ENCODE measurements around the gene MLF2.
"Not testable (repeated sequence)": the region's sequence is repeated elsewhere in the genome, so short reads cannot be mapped to it uniquely, and the experiment has no call there.

MLF2 gene

GRCh38 chr12:6729186-6729585, 23.8 kb downstream of the MLF2 start:
- DNase-seq: no peak

GRCh38 chr12:6725350-6725749, 27.6 kb downstream of the MLF2 start:
- DNase-seq: no peak

- no peak for DNase-seq
Observed at GRCh38 chr12:6724409-6724797, 28.5 kb downstream of the MLF2 start.

GRCh38 chr12:6723607-6724408, 29.1 kb downstream of the MLF2 start, which contains the start of gene COPS7A:
COPS7A (plus strand) TSS chr12:6724046; CDS start chr12:6724657, 611 bp downstream.
- peak; percentile 98 for DNase-seq

- DNase-seq: no peak
Observed at GRCh38 chr12:6722863-6723262, 30.1 kb downstream of the MLF2 start.

- DNase-seq: no peak
Observed at GRCh38 chr12:6716874-6717437, 36.0 kb downstream of the MLF2 start.

GRCh38 chr12:6716031-6716873, 36.7 kb downstream of the MLF2 start:
- DNase-seq: not testable (repeated sequence)

GRCh38 chr12:6708960-6709394, 44.0 kb downstream of the MLF2 start:
- DNase-seq: peak; percentile 42

GRCh38 chr12:6708351-6708750, 44.6 kb downstream of the MLF2 start:
- not testable (repeated sequence) for DNase-seq

GRCh38 chr12:6703631-6704030, 49.3 kb downstream of the MLF2 start:
- DNase-seq: no peak

GRCh38 chr12:6701078-6701768, 51.7 kb downstream of the MLF2 start:
- DNase-seq: no peak

- DNase-seq: peak; percentile 43
Observed at GRCh38 chr12:6700646-6701051, 52.3 kb downstream of the MLF2 start, which contains the start of gene PIANP. PIANP (minus strand) TSS chr12:6700815; CDS start chr12:6698061, 2,754 bp downstream.

GRCh38 chr12:6699989-6700645, 52.8 kb downstream of the MLF2 start:
- no peak for DNase-seq

GRCh38 chr12:6699259-6699988, 53.5 kb downstream of the MLF2 start:
- no peak for DNase-seq

GRCh38 chr12:6698352-6699046, 54.4 kb downstream of the MLF2 start:
- no peak for DNase-seq
